GM19193 (cell line): Measurements from ENCODE around the gene NUDT16L1.

Experiments
- POLR2A ChIP-seq: IDR thresholded peaks from 4 replicates; pipeline ENCODE4 v1.6.1; 2011; ENCODE audit not compliant: insufficient read depth, insufficient read length; ENCODE audit errors: extremely low read depth

Gene NUDT16L1

GRCh38 chr16:4675864-4676786 lies 17.2 kb upstream of the NUDT16L1 start:
- TF ChIP-seq POLR2A: no peak

GRCh38 chr16:4676831-4677230 lies 16.5 kb upstream of the NUDT16L1 start:
- no peak for TF ChIP-seq POLR2A

GRCh38 chr16:4677390-4677789 lies 16.0 kb upstream of the NUDT16L1 start:
- TF ChIP-seq POLR2A: no peak

- no peak for TF ChIP-seq POLR2A
Observed at GRCh38 chr16:4677994-4678393, 15.4 kb upstream of the NUDT16L1 start.

GRCh38 chr16:4678596-4678995 lies 14.8 kb upstream of the NUDT16L1 start:
- no peak for TF ChIP-seq POLR2A

GRCh38 chr16:4679156-4679849 lies 14.1 kb upstream of the NUDT16L1 start:
- TF ChIP-seq POLR2A: no peak

GRCh38 chr16:4679850-4680636 lies 13.3 kb upstream of the NUDT16L1 start:
- no peak for TF ChIP-seq POLR2A

GRCh38 chr16:4680673-4681470 lies 12.5 kb upstream of the NUDT16L1 start:
- TF ChIP-seq POLR2A: no peak

- no peak for TF ChIP-seq POLR2A
Observed at GRCh38 chr16:4681471-4682083, 11.8 kb upstream of the NUDT16L1 start.

- TF ChIP-seq POLR2A: no peak
Observed at GRCh38 chr16:4682084-4682591, 11.2 kb upstream of the NUDT16L1 start.

- no peak for TF ChIP-seq POLR2A
Observed at GRCh38 chr16:4682616-4683254, 10.6 kb upstream of the NUDT16L1 start.

- TF ChIP-seq POLR2A: no peak
Observed at GRCh38 chr16:4683255-4684057, 9.9 kb upstream of the NUDT16L1 start.
